ENCODE measurements around the gene SPATA46.

DNA sequence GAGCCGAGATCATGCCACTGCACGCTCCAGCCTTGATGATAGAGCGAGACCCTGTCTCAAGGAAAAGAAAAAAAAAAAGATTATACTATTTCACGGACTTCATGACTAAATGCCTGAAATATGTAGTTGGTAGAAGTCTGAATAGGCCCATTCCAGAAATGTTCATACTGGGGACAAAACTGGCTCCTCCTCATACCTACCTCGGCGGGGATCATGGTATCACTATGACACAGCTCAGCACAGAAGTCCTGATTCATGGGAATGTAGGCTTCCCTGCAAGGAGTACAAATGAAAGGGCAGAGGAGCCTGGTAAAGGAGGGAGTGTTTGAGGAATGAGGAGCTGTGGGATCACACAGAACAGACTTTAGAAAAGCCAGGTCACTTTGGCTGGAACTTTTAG is 5.0 kb downstream of the SPATA46 start:
- TF ChIP-seq, protein P1, sequence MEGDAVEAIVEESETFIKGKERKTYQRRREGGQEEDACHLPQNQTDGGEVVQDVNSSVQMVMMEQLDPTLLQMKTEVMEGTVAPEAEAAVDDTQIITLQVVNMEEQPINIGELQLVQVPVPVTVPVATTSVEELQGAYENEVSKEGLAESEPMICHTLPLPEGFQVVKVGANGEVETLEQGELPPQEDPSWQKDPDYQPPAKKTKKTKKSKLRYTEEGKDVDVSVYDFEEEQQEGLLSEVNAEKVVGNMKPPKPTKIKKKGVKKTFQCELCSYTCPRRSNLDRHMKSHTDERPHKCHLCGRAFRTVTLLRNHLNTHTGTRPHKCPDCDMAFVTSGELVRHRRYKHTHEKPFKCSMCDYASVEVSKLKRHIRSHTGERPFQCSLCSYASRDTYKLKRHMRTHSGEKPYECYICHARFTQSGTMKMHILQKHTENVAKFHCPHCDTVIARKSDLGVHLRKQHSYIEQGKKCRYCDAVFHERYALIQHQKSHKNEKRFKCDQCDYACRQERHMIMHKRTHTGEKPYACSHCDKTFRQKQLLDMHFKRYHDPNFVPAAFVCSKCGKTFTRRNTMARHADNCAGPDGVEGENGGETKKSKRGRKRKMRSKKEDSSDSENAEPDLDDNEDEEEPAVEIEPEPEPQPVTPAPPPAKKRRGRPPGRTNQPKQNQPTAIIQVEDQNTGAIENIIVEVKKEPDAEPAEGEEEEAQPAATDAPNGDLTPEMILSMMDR (conservative IDR thresholded peaks at IDR 0.05; ENCODE audit: low read length) = no peak
- TF ChIP-seq EZH2phosphoT487 (IDR thresholded peaks at IDR 0.05; ENCODE audit: borderline replicate concordance) = no peak
